ENCODE results near the gene ATP2B2. TPM values are rescaled to one million over a fixed set of nuclear protein-coding genes. Genes with fewer than 3 reads are reported as not detected.

ATP2B2 gene
- total RNA-seq, 1 experiment from 2014 or later: not detected

DNA sequence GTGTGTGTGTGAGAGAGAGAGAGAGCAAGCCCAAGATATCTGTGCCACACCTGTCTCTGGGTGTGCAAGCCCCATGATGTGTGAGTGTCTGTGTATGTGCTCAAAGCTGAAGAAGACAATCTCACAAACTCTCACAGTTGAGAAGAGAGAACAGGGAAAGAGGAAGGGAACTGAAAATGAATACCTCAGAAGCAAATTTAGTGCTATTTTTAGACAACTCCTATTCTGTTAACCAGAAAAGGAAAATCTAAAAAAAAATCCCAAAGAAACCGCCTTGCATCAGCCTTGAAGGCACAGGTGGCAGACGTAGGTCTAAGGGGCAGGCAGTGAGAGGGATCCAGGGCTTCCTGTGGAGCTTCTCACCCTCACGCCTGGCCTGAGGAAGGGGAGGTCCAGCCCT lies 47.8 kb downstream of the ATP2B2 start:
- Histone ChIP-seq H3K27me3 (ENCODE audit: insufficient read depth, low read length) (peaks cover 81% of the 10 kb centered on the region), H3K36me3 (ENCODE audit: control insufficient read depth in 1 of 2, insufficient read depth in 2 of 2, low read length in 2 of 2) (no peaks in the 10 kb centered on the region), H3K9ac (ENCODE audit: low read length) (no peak overlapping the region), H3K4me2 (ENCODE audit: low read length) (no peak overlapping the region), H3K27ac (ENCODE audit: low read depth, low read length) (no peak overlapping the region), H3K79me2 (ENCODE audit: insufficient read depth, low read length) (no peaks in the 10 kb centered on the region), H3K9me2 (ENCODE audit: insufficient read depth) (no peaks in the 10 kb centered on the region), H3K4me3 (replicated peaks in 1 of 2; ENCODE audit: low read depth in 1 of 2, low read length in 2 of 2) (no peak overlapping the region), H3K4me1 (ENCODE audit: control insufficient read depth in 1 of 2, insufficient read depth in 2 of 2, low read length in 2 of 2) (no peaks in the 10 kb centered on the region), H3K9me3 (ENCODE audit: control insufficient read depth in 1 of 2, insufficient read depth in 1 of 2, low read depth in 1 of 2, low read length in 2 of 2) (no peaks in the 10 kb centered on the region), H2AFZ (ENCODE audit: low read depth, low read length, poor library complexity, severe bottlenecking) (no peak overlapping the region), H4K20me1 (ENCODE audit: insufficient read depth) (no peaks in the 10 kb centered on the region)
- ATAC-seq (no peak), DNase-seq (ENCODE audit: low read depth, low spot score) (no peak)
- intact Hi-C loops (cut with micrococcal nuclease): no loop called here
- ChIA-PET POLR2A (no interaction called here), RAD21 (ENCODE audit: low non-redundant PET in 1 of 2, low total read pairs in 2 of 2, uncharacterized antibody in 2 of 2, unreplicated experiment in 2 of 2) (no interaction called here), CTCF (no interaction called here)
- no TSS peak for BruUV-seq (replicated peaks)
- TF ChIP-seq ZBTB33 (IDR thresholded peaks at IDR 0.05; ENCODE audit: extremely low read depth, insufficient replicate concordance, low read length) (no peak), FOSL1 (IDR thresholded peaks at IDR 0.05; ENCODE audit: low read depth) (no peak)

DNA sequence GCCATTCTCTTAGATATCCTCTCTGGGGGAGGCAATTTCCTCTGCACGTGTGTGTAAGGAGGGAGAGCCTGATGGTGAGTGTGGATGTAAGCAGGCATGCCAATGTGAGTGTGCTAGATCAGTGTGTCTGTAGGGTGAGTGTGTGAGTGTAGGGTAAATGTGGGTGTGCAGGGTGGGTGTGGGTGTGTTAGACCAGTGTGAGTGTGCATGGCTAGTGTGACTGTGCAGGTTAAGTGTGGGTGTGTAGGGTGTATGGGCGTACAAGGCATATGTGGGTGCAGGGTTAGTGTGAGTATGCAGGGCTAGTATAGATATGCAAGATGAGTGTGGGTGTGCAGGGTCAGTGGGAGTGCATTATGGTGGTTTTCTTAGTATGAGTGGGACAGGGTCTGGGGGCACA lies 48.4 kb downstream of the ATP2B2 start:
- H3K9me3 ChIP-seq (ENCODE audit: control insufficient read depth in 1 of 2, insufficient read depth in 1 of 2, low read depth in 1 of 2, low read length in 2 of 2): no peaks in the 10 kb centered on the region
- DNase-seq (ENCODE audit: low read depth, low spot score) (no peak), ATAC-seq (no peak)
- H3K4me2 ChIP-seq (ENCODE audit: low read length): no peak overlapping the region
- no peaks in the 10 kb centered on the region for H3K9me2 ChIP-seq (ENCODE audit: insufficient read depth)
- no peak overlapping the region for H3K9ac ChIP-seq (ENCODE audit: low read length)
- intact Hi-C loops (cut with micrococcal nuclease): no loop called here
- RAD21 ChIA-PET (ENCODE audit: low non-redundant PET in 1 of 2, low total read pairs in 2 of 2, uncharacterized antibody in 2 of 2, unreplicated experiment in 2 of 2): no interaction called here
- no TSS peak for BruUV-seq (replicated peaks)
- H4K20me1 ChIP-seq (ENCODE audit: insufficient read depth): no peaks in the 10 kb centered on the region
- TF ChIP-seq FOSL1 (IDR thresholded peaks at IDR 0.05; ENCODE audit: low read depth) (no peak), SIN3A (IDR thresholded peaks at IDR 0.05; ENCODE audit: low read depth) (no peak), EZH2phosphoT487 (IDR thresholded peaks at IDR 0.05; ENCODE audit: borderline replicate concordance) (no peak), SP1 (IDR thresholded peaks at IDR 0.05; ENCODE audit: low read depth) (no peak), CEBPB (IDR thresholded peaks at IDR 0.05; ENCODE audit: low read depth) (no peak)
- CTCF ChIA-PET: no interaction called here
- peaks cover 81% of the 10 kb centered on the region for H3K27me3 ChIP-seq (ENCODE audit: insufficient read depth, low read length)
- POLR2A ChIA-PET: no interaction called here
- H3K36me3 ChIP-seq (ENCODE audit: control insufficient read depth in 1 of 2, insufficient read depth in 2 of 2, low read length in 2 of 2): no peaks in the 10 kb centered on the region
- no peaks in the 10 kb centered on the region for H3K79me2 ChIP-seq (ENCODE audit: insufficient read depth, low read length)
- no peaks in the 10 kb centered on the region for H3K4me1 ChIP-seq (ENCODE audit: control insufficient read depth in 1 of 2, insufficient read depth in 2 of 2, low read length in 2 of 2)
- H3K4me3 ChIP-seq (replicated peaks in 1 of 2; ENCODE audit: low read depth in 1 of 2, low read length in 2 of 2): no peak overlapping the region
- H2AFZ ChIP-seq (ENCODE audit: low read depth, low read length, poor library complexity, severe bottlenecking): no peak overlapping the region
- no peak overlapping the region for H3K27ac ChIP-seq (ENCODE audit: low read depth, low read length)

Measured in HCT116 (cell line).